Central memory CD8-positive, alpha-beta T cell (primary cell): Measurements from ENCODE around the gene TRPM4.

Experiments
- ATAC-seq: fragments of 150-1000 bp; cut with Tn5 transposase; replicated peaks from 2 replicates; pipeline ENCODE4 v1.10.0; 2022; ENCODE audit warnings: mild to moderate bottlenecking, moderate FRiP score, moderate number of reproducible peaks; ENCODE audit not compliant: poor library complexity, severe bottlenecking; ENCODE audit errors: extremely low read depth
- DNase-seq, 2 donors: peaks; one replicate each; pipeline ENCODE4 v3.0.0; 2021; ENCODE audit warnings: low spot score in 2 of 2
- H3K27ac Mint-ChIP-seq: one replicate; pipeline ENCODE4 v1.8.0; 2022; ENCODE audit warnings: low read depth, mild to moderate bottlenecking, moderate library complexity, mixed read lengths
- H3K27me3 Mint-ChIP-seq: one replicate; pipeline ENCODE4 v1.8.0; 2022; ENCODE audit warnings: mixed read lengths
- H3K36me3 Mint-ChIP-seq: one replicate; pipeline ENCODE4 v1.8.0; 2022; ENCODE audit warnings: mild to moderate bottlenecking, moderate library complexity, mixed read lengths; ENCODE audit not compliant: insufficient read depth
- H3K4me1 Mint-ChIP-seq: one replicate; pipeline ENCODE4 v1.8.0; 2022; ENCODE audit warnings: mixed read lengths
- H3K4me3 Mint-ChIP-seq: one replicate; pipeline ENCODE4 v1.8.0; 2022; ENCODE audit warnings: mild to moderate bottlenecking, moderate library complexity, mixed read lengths
- H3K9me3 Mint-ChIP-seq: one replicate; pipeline ENCODE4 v1.8.0; 2022; ENCODE audit warnings: mixed read lengths

TRPM4 gene

GRCh38 chr19:49244256-49244655 is 86.7 kb downstream of the TRPM4 start:
- no peaks in the 10 kb centered on the region for H3K4me1 Mint-ChIP-seq
- H3K9me3 Mint-ChIP-seq: no peaks in the 10 kb centered on the region
- H3K4me3 Mint-ChIP-seq: no peak overlapping the region
- H3K36me3 Mint-ChIP-seq: no peaks in the 10 kb centered on the region
- H3K27me3 Mint-ChIP-seq: peaks cover under 1% of the 10 kb centered on the region
- ATAC-seq (no peak), DNase-seq (no peak)
- H3K27ac Mint-ChIP-seq: no peak overlapping the region

- H3K4me3 Mint-ChIP-seq: no peak overlapping the region
- H3K27me3 Mint-ChIP-seq: peaks cover 32% of the 10 kb centered on the region
- DNase-seq (no peak), ATAC-seq (no peak)
- no peaks in the 10 kb centered on the region for H3K36me3 Mint-ChIP-seq
- H3K27ac Mint-ChIP-seq: no peak overlapping the region
- no peaks in the 10 kb centered on the region for H3K9me3 Mint-ChIP-seq
- no peaks in the 10 kb centered on the region for H3K4me1 Mint-ChIP-seq
Observed at GRCh38 chr19:49247676-49248075, 90.1 kb downstream of the TRPM4 start.

- Mint-ChIP-seq H3K9me3 (no peaks in the 10 kb centered on the region), H3K27ac (no peak overlapping the region), H3K4me3 (no peak overlapping the region), H3K27me3 (peaks cover 48% of the 10 kb centered on the region), H3K4me1 (no peaks in the 10 kb centered on the region), H3K36me3 (no peaks in the 10 kb centered on the region)
- ATAC-seq (no peak), DNase-seq (no peak)
Observed at GRCh38 chr19:49249933-49250332, 92.3 kb downstream of the TRPM4 start.

- DNase-seq: no peak
- Mint-ChIP-seq H3K4me1 (no peaks in the 10 kb centered on the region), H3K27ac (no peak overlapping the region), H3K4me3 (no peak overlapping the region), H3K27me3 (peaks cover 77% of the 10 kb centered on the region), H3K9me3 (peaks cover 19% of the 10 kb centered on the region), H3K36me3 (no peaks in the 10 kb centered on the region)
- no peak for ATAC-seq
Observed at GRCh38 chr19:49255674-49256073, 98.1 kb downstream of the TRPM4 start.

GRCh38 chr19:49256691-49257090 is 99.1 kb downstream of the TRPM4 start:
- ATAC-seq: no peak
- peaks cover under 1% of the 10 kb centered on the region for H3K36me3 Mint-ChIP-seq

More at GRCh38 chr19:49256691-49257090, 99.1 kb downstream of the TRPM4 start:
- Mint-ChIP-seq H3K4me1 (no peaks in the 10 kb centered on the region), H3K27ac (no peak overlapping the region), H3K4me3 (no peak overlapping the region), H3K9me3 (peaks cover 19% of the 10 kb centered on the region), H3K27me3 (peaks cover 72% of the 10 kb centered on the region)
- DNase-seq: no peak
